ENCODE data around the gene HES2.
"Not testable (repeated sequence)": the region's sequence is repeated elsewhere in the genome, so short reads cannot be mapped to it uniquely, and the experiment has no call there.

HES2 gene

GRCh38 chr1:6446665-6447015 is 26.9 kb upstream of the HES2 start:
- no peak for DNase-seq (ENCODE audit: low read depth)
- no peak for TF ChIP-seq CTCF (IDR thresholded peaks at IDR 0.05; ENCODE audit: control insufficient read depth, insufficient read depth, low read depth, low read length, missing control alignments)
- no peak overlapping the region for H3K4me3 ChIP-seq (ENCODE audit: control insufficient read depth, low read depth, low read length)

- not testable (repeated sequence) for H3K4me3 ChIP-seq (ENCODE audit: control insufficient read depth, low read depth, low read length); DNase-seq (ENCODE audit: low read depth)
Observed at GRCh38 chr1:6445929-6446328, 26.2 kb upstream of the HES2 start.

GRCh38 chr1:6445062-6445763 is 25.5 kb upstream of the HES2 start:
- no peak for DNase-seq (ENCODE audit: low read depth)

GRCh38 chr1:6444377-6444776 is 24.7 kb upstream of the HES2 start:
- no peak for TF ChIP-seq CTCF (IDR thresholded peaks at IDR 0.05; ENCODE audit: control insufficient read depth, insufficient read depth, low read depth, low read length, missing control alignments)
- DNase-seq (ENCODE audit: low read depth) = no peak
- no peak overlapping the region for H3K4me3 ChIP-seq (ENCODE audit: control insufficient read depth, low read depth, low read length)

More at GRCh38 chr1:6445062-6445763, 25.5 kb upstream of the HES2 start:
- peak; percentile 61 for TF ChIP-seq CTCF (IDR thresholded peaks at IDR 0.05; ENCODE audit: control insufficient read depth, insufficient read depth, low read depth, low read length, missing control alignments)
- no peak overlapping the region for H3K4me3 ChIP-seq (ENCODE audit: control insufficient read depth, low read depth, low read length)

- no peak for TF ChIP-seq CTCF (IDR thresholded peaks at IDR 0.05; ENCODE audit: control insufficient read depth, insufficient read depth, low read depth, low read length, missing control alignments)
- DNase-seq (ENCODE audit: low read depth) = no peak
Observed at GRCh38 chr1:6443339-6444115, 23.8 kb upstream of the HES2 start.

GRCh38 chr1:6441586-6441985 is 21.9 kb upstream of the HES2 start:
- H3K4me3 ChIP-seq (ENCODE audit: control insufficient read depth, low read depth, low read length) = no peak overlapping the region
- TF ChIP-seq CTCF (IDR thresholded peaks at IDR 0.05; ENCODE audit: control insufficient read depth, insufficient read depth, low read depth, low read length, missing control alignments) = no peak
- DNase-seq (ENCODE audit: low read depth) = no peak

More at GRCh38 chr1:6443339-6444115, 23.8 kb upstream of the HES2 start:
- no peak overlapping the region for H3K4me3 ChIP-seq (ENCODE audit: control insufficient read depth, low read depth, low read length)
